H1 (cell line): ENCODE data around the gene FHOD1. TPM values are rescaled to one million over a fixed set of nuclear protein-coding genes. Genes with fewer than 3 reads are reported as not detected.
A peak's percentile ranks its signal among the peaks of the same experiment; 100 is the strongest.

ENCODE experiments used
- CEBPB ChIP-seq: IDR thresholded peaks from 2 replicates; pipeline ENCODE4 v1.6.1; 2012; ENCODE audit warnings: low read depth, low read length
- CHD1 ChIP-seq: IDR thresholded peaks from 2 replicates; pipeline ENCODE4 v1.6.1; 2012; ENCODE audit warnings: low read depth, low read length, improper control_type of control experiment
- CHD2 ChIP-seq: IDR thresholded peaks from 2 replicates; pipeline ENCODE4 v1.6.1; 2012; ENCODE audit warnings: low read length, improper control_type of control experiment
- EP300 ChIP-seq, 2 experiments: IDR thresholded peaks; 1 replicate in 1 of 2; 2 replicates in 1 of 2; pipeline ENCODE4 v1.6.1; 2011 to 2012; ENCODE audit warnings: low read depth in 2 of 2, low read length in 2 of 2, mild to moderate bottlenecking in 2 of 2, borderline replicate concordance in 1 of 2, inconsistent platforms in 1 of 2, moderate library complexity in 1 of 2
- FOSL1 ChIP-seq: IDR thresholded peaks from 2 replicates; pipeline ENCODE4 v1.6.1; 2011; ENCODE audit warnings: mild to moderate bottlenecking, low read depth, low read length, moderate library complexity; ENCODE audit not compliant: insufficient read depth
- JUND ChIP-seq: IDR thresholded peaks from 2 replicates; pipeline ENCODE4 v1.6.1; 2011; ENCODE audit warnings: mild to moderate bottlenecking, improper control_type of control experiment, low read length
- KDM1A ChIP-seq: fragments of 200-600, 300-600 bp; sonication (generic); IDR thresholded peaks from 2 replicates; pipeline ENCODE4 v1.7.1; 2016; ENCODE audit warnings: mild to moderate bottlenecking, low read length, borderline replicate concordance
- KDM4A ChIP-seq: IDR thresholded peaks from one replicate; pipeline ENCODE4 v1.7.1; 2012; ENCODE audit warnings: low read depth, mild to moderate bottlenecking, moderate library complexity, low read length, inconsistent platforms; ENCODE audit not compliant: severe bottlenecking
- MAX ChIP-seq: IDR thresholded peaks from 2 replicates; pipeline ENCODE4 v1.6.1; 2012; ENCODE audit warnings: inconsistent platforms
- NANOG ChIP-seq: IDR thresholded peaks from 2 replicates; pipeline ENCODE4 v1.6.1; 2011; ENCODE audit warnings: low read length, low read depth, mild to moderate bottlenecking, inconsistent platforms; ENCODE audit not compliant: insufficient read depth, poor library complexity, severe bottlenecking
- POLR2AphosphoS5 ChIP-seq: IDR thresholded peaks from 2 replicates; pipeline ENCODE4 v1.6.1; 2011; ENCODE audit warnings: low read depth, low read length
- RBBP5 ChIP-seq: IDR thresholded peaks from 2 replicates; pipeline ENCODE4 v1.7.1; 2012; ENCODE audit warnings: low read depth, mild to moderate bottlenecking, inconsistent platforms, low read length, moderate library complexity, borderline replicate concordance
- RFX5 ChIP-seq: IDR thresholded peaks from 2 replicates; pipeline ENCODE4 v1.6.1; 2011; ENCODE audit warnings: low read depth, low read length, improper control_type of control experiment, borderline replicate concordance
- SIRT6 ChIP-seq: IDR thresholded peaks from one replicate; pipeline ENCODE4 v1.7.1; 2012; ENCODE audit warnings: low read length, inconsistent platforms
- SIX5 ChIP-seq: IDR thresholded peaks from 2 replicates; pipeline ENCODE4 v1.6.1; 2011; ENCODE audit warnings: mild to moderate bottlenecking, low read depth, low read length
- SRF ChIP-seq: IDR thresholded peaks from 2 replicates; pipeline ENCODE4 v1.6.1; 2011; ENCODE audit warnings: mild to moderate bottlenecking, low read depth, low read length, moderate library complexity
- TAF7 ChIP-seq: optimal IDR thresholded peaks from 2 replicates; pipeline ENCODE3; 2011; ENCODE audit warnings: low read depth, mild to moderate bottlenecking, inconsistent platforms, low read length, moderate library complexity, borderline replicate concordance
- TEAD4 ChIP-seq: IDR thresholded peaks from 2 replicates; pipeline ENCODE4 v1.6.1; 2012; ENCODE audit warnings: low read depth, low read length, inconsistent platforms, mixed read lengths
- ZNF274 ChIP-seq: IDR thresholded peaks from 2 replicates; pipeline ENCODE4 v1.7.0; 2012; ENCODE audit warnings: low read length, borderline replicate concordance; ENCODE audit errors: extremely low read depth
- polyA plus RNA-seq, 7 experiments: library from polyadenylated mRNA; depleted of rRNA in 3 of 7; stranded (reverse) in 5 of 7; unstranded in 2 of 7; fragments of >200 nt in 5 of 7; fragments of 200-250 nt in 2 of 7; gene quantifications; 1 replicate in 5 of 7; 2 replicates in 1 of 7; 4 replicates in 1 of 7; pipeline versions ENCODE4 v1.2.1 to v1.2.3, GENCODE V29; 2011 to 2013; ENCODE audit warnings: missing spikeins in 2 of 7, mixed read lengths in 2 of 7
- total RNA-seq: library from RNA; stranded (reverse); fragmentation: NEBNext Ultra II Directional; extraction: Animal tissue kit (Norgen Biotek cat#: 25700); gene quantifications from 2 replicates; pipeline ENCODE4 v1.2.1, GENCODE V29; 2021

FHOD1 gene
- total and polyA plus RNA-seq, 2 of the 8 experiments (the other 6 are each of a cell fraction or from before 2014, with no cell fraction given): 31.3 to 60.7 TPM

GRCh38 chr16:67246081-67246755 lies 1.1 kb downstream of the FHOD1 start (continued):
- no peak for TF ChIP-seq JUND
- no peak for TF ChIP-seq SRF
- TF ChIP-seq ZNF274: no peak
- peak; percentile 89 for TF ChIP-seq MAX
- TF ChIP-seq EP300 (IDR thresholded peaks at IDR 0.05; ENCODE audit: borderline replicate concordance in 1 of 2, low read depth in 2 of 2, low read length in 2 of 2): peak in 1 of 2 experiments; percentile 81; a peak in 1 of 3 replicates
- peak; percentile 99 for TF ChIP-seq TEAD4
- no peak for TF ChIP-seq NANOG
- peak; percentile 41 for TF ChIP-seq KDM4A
- peak; percentile 37 for TF ChIP-seq TAF7
- TF ChIP-seq POLR2AphosphoS5: peak; percentile 51; the same call in 1 of the 2 replicates
- TF ChIP-seq SIX5: no peak
- 0 out of 2 replicates have a peak, but pooled peaks have one; percentile 45 for TF ChIP-seq FOSL1
- peak; percentile 61; the same call in 1 of the 2 replicates for TF ChIP-seq RBBP5
- 0 out of 2 replicates have a peak, but pooled peaks have one; percentile 5 for TF ChIP-seq CHD2
- TF ChIP-seq CEBPB: peak; percentile 95
- TF ChIP-seq CHD1: no peak
- TF ChIP-seq RFX5: no peak
- no peak for TF ChIP-seq SIRT6
- TF ChIP-seq KDM1A: 0 out of 2 replicates have a peak, but pooled peaks have one; percentile 10
